Measurements from ENCODE around the gene TGFBI.
"Not testable (repeated sequence)": the region's sequence is repeated elsewhere in the genome, so short reads cannot be mapped to it uniquely, and the experiment has no call there.

Gene TGFBI

GRCh38 chr5:136043551-136043950 is 14.8 kb downstream of the TGFBI start:
- Histone ChIP-seq H3K79me2 (ENCODE audit: insufficient read depth, low read length) (no peaks in the 10 kb centered on the region), H3K9me3 (ENCODE audit: insufficient read depth, low read length, severe bottlenecking) (peaks cover 3% of the 10 kb centered on the region), H3K27me3 (ENCODE audit: insufficient read depth, low read length, poor library complexity) (peaks cover 5% of the 10 kb centered on the region), H4K20me1 (ENCODE audit: insufficient read depth, low read length) (no peaks in the 10 kb centered on the region), H3K4me1 (ENCODE audit: insufficient read depth, low read length) (peaks cover 3% of the 10 kb centered on the region; the same call in 1 of the 2 replicates), H3K36me3 (ENCODE audit: insufficient read depth, low read length) (no peaks in the 10 kb centered on the region), H2AFZ (ENCODE audit: low read depth, low read length) (no peak overlapping the region), H3K27ac (ENCODE audit: low read length) (no peak overlapping the region), H3K9ac (ENCODE audit: low read depth, low read length) (no peak overlapping the region), H3K4me3 (ENCODE audit: low read depth in 1 of 2, low read length in 2 of 2) (no peak overlapping the region), H3K4me2 (ENCODE audit: insufficient read depth, low read length) (no peak overlapping the region)
- ATAC-seq (ENCODE audit: insufficient read depth, low read depth) (no peak), DNase-seq (no peak)
- TF ChIP-seq EZH2 (IDR thresholded peaks at IDR 0.05; ENCODE audit: borderline replicate concordance, low read depth, low read length, severe bottlenecking) (no peak), CTCF (IDR thresholded peaks at IDR 0.05; ENCODE audit: borderline replicate concordance, extremely low read depth, low read length, poor library complexity, severe bottlenecking) (no peak)

DNA sequence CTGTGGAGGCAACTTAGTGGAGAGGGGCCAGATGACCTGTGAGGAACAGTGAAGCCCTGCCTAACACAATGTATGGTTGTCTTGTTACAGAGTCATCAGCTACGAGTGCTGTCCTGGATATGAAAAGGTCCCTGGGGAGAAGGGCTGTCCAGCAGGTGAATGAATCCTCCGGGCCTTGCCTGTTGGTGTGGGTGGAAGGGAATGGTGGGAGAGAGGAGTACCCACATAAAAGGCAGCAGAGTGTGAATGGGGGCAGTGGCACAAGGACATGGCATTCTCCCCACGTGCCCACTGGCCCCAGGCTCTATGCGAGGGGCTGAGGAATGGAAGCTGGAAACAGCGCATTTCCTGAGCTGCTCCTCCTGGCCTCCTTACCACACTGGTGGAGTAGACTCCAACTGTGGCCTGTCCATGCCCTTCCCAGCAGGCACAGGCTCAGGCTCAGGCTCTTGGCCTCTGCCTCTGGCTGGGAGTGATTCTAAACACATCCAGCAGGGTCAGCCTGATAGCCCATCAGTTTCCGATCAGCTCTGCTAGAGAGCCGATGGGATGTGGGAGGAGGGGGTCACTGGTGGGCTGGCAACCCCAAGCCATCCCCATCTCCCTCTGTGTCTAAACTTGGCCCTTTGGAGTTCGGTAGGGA is 15.3 kb downstream of the TGFBI start:
- Histone ChIP-seq H2AFZ (ENCODE audit: low read depth, low read length) (no peak overlapping the region), H3K9me3 (ENCODE audit: insufficient read depth, low read length, severe bottlenecking) (no peaks in the 10 kb centered on the region), H3K36me3 (ENCODE audit: insufficient read depth, low read length) (no peaks in the 10 kb centered on the region), H3K27me3 (ENCODE audit: insufficient read depth, low read length, poor library complexity) (peaks cover 5% of the 10 kb centered on the region), H3K27ac (ENCODE audit: low read length) (no peak overlapping the region), H4K20me1 (ENCODE audit: insufficient read depth, low read length) (no peaks in the 10 kb centered on the region), H3K9ac (ENCODE audit: low read depth, low read length) (no peak overlapping the region), H3K4me3 (ENCODE audit: low read depth in 1 of 2, low read length in 2 of 2) (no peak overlapping the region), H3K4me2 (ENCODE audit: insufficient read depth, low read length) (no peak overlapping the region), H3K79me2 (ENCODE audit: insufficient read depth, low read length) (no peaks in the 10 kb centered on the region), H3K4me1 (ENCODE audit: insufficient read depth, low read length) (peaks cover 3% of the 10 kb centered on the region; the same call in 1 of the 2 replicates)
- ATAC-seq (ENCODE audit: insufficient read depth, low read depth): no peak
- DNase-seq: no peak
- TF ChIP-seq CTCF (IDR thresholded peaks at IDR 0.05; ENCODE audit: borderline replicate concordance, extremely low read depth, low read length, poor library complexity, severe bottlenecking) (no peak), EZH2 (IDR thresholded peaks at IDR 0.05; ENCODE audit: borderline replicate concordance, low read depth, low read length, severe bottlenecking) (no peak)

- DNase-seq; H4K20me1 ChIP-seq (ENCODE audit: insufficient read depth, low read length); H3K4me1 ChIP-seq (ENCODE audit: insufficient read depth, low read length); H3K9ac ChIP-seq (ENCODE audit: low read depth, low read length); H3K27me3 ChIP-seq (ENCODE audit: insufficient read depth, low read length, poor library complexity); H3K4me3 ChIP-seq (ENCODE audit: low read depth in 1 of 2, low read length in 2 of 2); H3K36me3 ChIP-seq (ENCODE audit: insufficient read depth, low read length); H2AFZ ChIP-seq (ENCODE audit: low read depth, low read length); H3K27ac ChIP-seq (ENCODE audit: low read length); H3K4me2 ChIP-seq (ENCODE audit: insufficient read depth, low read length); H3K79me2 ChIP-seq (ENCODE audit: insufficient read depth, low read length); ATAC-seq (ENCODE audit: insufficient read depth, low read depth); H3K9me3 ChIP-seq (ENCODE audit: insufficient read depth, low read length, severe bottlenecking): not testable (repeated sequence)
These were observed 16.2 kb downstream of the TGFBI start for GRCh38 chr5:136045026-136045425.

GRCh38 chr5:136046246-136046645 is 17.5 kb downstream of the TGFBI start:
- H3K79me2 ChIP-seq (ENCODE audit: insufficient read depth, low read length): no peaks in the 10 kb centered on the region
- ATAC-seq (ENCODE audit: insufficient read depth, low read depth) (no peak), DNase-seq (no peak)
- no peaks in the 10 kb centered on the region for H4K20me1 ChIP-seq (ENCODE audit: insufficient read depth, low read length)
- no peak overlapping the region for H2AFZ ChIP-seq (ENCODE audit: low read depth, low read length)
- H3K9ac ChIP-seq (ENCODE audit: low read depth, low read length): no peak overlapping the region
- H3K4me1 ChIP-seq (ENCODE audit: insufficient read depth, low read length): peaks cover 3% of the 10 kb centered on the region; the same call in 1 of the 2 replicates
- no peaks in the 10 kb centered on the region for H3K36me3 ChIP-seq (ENCODE audit: insufficient read depth, low read length)
- H3K27ac ChIP-seq (ENCODE audit: low read length): no peak overlapping the region
- no peak overlapping the region for H3K4me3 ChIP-seq (ENCODE audit: low read depth in 1 of 2, low read length in 2 of 2)
- peaks cover 5% of the 10 kb centered on the region for H3K27me3 ChIP-seq (ENCODE audit: insufficient read depth, low read length, poor library complexity)
- TF ChIP-seq CTCF (IDR thresholded peaks at IDR 0.05; ENCODE audit: borderline replicate concordance, extremely low read depth, low read length, poor library complexity, severe bottlenecking) (no peak), EZH2 (IDR thresholded peaks at IDR 0.05; ENCODE audit: borderline replicate concordance, low read depth, low read length, severe bottlenecking) (no peak)
- H3K9me3 ChIP-seq (ENCODE audit: insufficient read depth, low read length, severe bottlenecking): no peaks in the 10 kb centered on the region
- H3K4me2 ChIP-seq (ENCODE audit: insufficient read depth, low read length): no peak overlapping the region

Measured in DND-41 (cell line).